Fibroblast of gingiva (primary cell): ENCODE data around the gene CEP295NL.
A peak's percentile ranks its signal among the peaks of the same experiment; 100 is the strongest.
"Not testable (repeated sequence)": the region's sequence is repeated elsewhere in the genome, so short reads cannot be mapped to it uniquely, and the experiment has no call there.

ENCODE experiments used
- DNase-seq: peaks from one replicate; pipeline ENCODE4 v3.0.0-alpha.2; 2011; ENCODE audit warnings: low read depth

CEP295NL gene

GRCh38 chr17:78925662-78926555 lies 22.9 kb upstream of the CEP295NL start:
- DNase-seq = peak; percentile 91

DNA sequence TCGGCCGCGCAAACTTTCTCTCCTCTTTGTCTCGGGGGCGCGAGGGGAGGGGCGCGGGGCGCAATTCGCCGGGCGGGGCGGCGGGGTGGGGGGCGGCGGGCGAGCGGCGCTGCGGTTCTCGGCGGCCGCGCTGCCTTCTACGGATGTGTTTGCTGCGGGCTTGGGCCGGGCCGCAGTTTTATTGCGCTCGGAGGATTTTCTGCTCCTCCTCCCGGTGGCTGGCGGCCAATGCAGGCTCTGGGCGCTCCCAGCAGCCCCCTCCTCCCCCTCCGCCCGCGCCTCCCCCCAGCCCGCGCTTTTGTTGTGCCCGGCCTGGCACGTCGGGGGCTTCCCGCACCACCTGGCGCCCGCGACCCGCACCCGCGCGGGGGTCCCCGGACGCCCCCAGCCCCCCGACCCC lies 22.2 kb upstream of the CEP295NL start, which contains the start of gene TIMP2:
TIMP2 (minus strand) TSS at position 154 of the 400 bp plus-strand sequence. CDS start 299 bp downstream, outside the sequence.
- DNase-seq = peak; percentile 83

DNA sequence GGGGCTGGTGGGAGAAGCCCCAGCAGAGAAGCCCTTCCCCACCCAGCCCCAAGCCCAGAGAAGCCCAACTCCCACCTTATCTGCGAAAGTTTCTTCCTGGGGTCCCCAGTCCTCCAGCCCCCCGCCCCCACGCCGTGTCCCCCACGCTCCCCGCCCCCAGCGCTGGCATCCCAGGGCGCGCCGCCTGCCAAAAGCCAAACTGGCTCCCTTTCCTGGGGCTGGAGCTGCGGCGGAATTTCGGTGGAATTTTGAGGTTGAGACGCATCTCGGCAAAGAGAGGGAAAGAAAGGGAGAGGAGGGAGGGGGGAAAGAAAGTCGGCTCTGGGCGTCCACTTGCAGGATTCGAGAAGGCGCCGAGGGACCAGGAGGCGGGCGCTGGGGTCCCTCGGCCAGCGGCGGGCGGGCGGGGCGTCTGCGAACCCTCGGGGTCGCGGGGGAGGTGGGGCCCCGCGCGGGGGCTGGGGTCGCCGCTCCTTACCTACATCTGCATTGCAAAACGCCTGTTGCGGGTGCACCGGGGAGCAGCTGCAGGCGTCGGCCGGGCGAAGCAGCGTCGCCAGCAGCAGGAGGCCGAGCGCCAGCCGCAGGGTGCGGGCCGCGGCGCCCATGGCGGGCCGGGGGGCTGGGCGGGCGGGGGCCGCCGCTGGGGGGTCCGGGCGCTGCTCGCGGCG lies 21.6 kb upstream of the CEP295NL start:
- no peak for DNase-seq

DNA sequence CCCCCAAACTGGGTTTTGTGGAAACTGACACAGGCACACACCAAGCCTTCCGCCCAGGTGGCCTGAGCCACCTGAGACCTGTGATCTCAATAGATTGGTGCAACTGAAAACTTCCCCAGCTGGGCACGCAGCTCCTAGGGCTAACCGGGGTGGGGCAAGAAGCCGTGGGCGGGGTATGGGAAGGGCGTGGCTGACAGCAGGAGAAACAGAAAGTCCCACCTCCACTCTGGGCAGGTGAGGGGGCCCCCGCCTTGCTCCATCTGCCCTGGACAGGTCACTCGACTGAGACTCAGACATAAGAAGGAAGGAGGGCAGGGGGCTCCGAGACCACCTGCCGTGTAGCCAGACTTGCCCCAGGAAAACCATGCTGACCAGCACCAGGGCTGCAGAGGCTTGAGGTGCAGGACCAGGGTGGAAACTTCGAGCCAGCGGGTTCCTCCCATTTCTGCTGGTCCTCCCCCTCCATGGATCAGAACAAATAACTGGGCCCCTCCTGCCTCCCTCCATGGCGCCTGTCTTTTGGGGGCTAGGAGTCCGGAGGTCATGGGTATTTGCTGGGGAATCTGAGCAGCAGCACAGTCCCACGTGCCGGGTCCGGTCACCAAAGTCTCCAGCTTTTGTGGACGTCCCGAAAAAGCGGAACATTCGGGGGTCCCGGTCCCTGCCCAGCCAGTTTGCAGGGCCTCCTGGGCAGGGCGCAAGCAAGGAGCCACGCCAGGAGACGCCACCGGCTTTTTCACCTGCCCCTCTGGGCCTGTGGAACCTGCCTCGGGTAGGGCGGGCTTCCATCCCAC lies 20.9 kb upstream of the CEP295NL start:
- no peak for DNase-seq

GRCh38 chr17:78922816-78923498 lies 20.0 kb upstream of the CEP295NL start:
- no peak for DNase-seq

GRCh38 chr17:78921437-78921971 lies 18.5 kb upstream of the CEP295NL start:
- DNase-seq = peak; percentile 77

- no peak for DNase-seq
Observed at GRCh38 chr17:78920528-78920927, 17.5 kb upstream of the CEP295NL start.

DNA sequence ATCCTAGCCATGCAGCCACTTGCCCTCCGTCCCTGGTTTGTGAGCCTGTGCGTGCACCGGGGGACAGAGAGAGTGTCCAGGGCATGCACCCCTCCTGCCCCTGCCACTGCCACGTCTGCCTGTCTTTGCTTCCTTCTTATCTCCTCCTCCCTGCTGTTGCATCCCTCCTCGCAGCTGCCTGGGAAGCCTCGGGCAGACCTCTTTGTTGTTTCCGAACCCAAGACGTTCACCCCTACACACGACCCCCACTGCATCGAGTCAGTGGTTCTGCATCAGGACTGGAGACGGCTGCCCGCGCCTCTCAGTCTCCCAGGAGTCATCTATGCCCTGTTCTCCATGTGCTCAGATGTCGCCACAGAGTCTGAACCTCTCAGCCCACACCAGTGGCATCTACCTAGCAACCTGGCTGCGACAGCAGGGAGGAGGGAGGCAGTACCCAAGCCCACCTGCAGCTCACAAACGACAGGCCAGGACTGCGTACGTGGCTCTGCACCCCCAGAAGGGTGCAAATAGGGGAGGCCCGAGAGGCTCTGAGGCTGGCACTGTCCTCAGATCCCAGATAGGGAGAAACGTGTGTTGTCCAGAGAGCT lies 17.0 kb upstream of the CEP295NL start:
- no peak for DNase-seq

DNA sequence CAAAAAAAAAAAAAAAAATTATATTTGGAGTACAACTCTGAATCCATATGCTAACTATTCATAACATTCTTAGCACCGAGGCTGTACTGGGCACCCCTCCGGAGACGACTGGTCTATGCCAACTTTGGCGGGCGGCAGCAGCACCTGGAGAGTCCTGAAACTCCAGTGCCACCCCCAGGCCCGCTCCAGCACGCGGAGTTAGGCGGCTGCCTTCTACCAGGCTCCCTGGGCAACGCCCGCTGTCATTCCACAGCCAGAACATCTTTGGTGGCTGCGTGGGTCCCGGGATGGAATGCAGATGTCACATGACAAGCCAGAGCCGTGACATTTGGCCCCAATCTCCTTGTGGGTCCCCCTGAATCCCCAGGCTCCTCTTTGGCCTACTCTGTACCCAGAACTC lies 16.0 kb upstream of the CEP295NL start:
- no peak for DNase-seq

DNA sequence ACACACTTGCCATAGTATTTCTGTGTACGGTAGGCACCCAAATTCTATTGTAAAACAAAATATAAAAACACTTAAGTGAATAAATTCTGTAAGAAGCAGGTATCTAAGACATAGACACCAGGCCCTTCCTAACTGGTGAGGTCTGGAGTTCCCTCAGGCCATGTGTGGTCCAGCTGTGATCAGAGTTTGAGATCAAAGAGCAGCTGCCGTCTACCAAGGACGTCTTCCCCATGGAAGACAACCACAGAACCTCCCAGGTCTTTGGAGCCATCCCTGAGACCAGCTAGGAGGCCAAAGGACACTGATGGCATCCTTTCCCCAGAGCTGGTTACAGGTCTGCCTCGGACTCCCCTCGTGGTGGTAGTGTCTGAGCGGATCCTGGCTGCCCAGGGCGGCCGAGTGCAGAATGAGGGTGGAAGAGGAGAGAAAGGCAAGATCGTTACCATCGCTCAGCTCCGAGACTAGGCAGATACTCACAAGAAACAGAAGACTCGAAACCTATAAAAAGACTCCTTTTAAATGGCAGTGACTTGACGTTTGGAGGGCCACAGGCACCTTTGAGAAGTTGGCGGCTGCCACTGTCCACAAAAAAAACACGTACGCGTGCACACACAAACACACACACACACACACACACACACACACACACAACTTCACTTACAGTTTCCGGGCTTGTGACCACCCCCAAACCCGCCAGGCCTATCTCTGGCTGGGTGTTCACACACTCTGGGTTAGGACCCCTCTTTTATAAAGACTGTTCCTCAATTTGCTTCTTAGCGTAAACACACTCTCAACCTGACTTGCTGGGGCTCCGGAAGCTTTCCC lies 14.7 kb upstream of the CEP295NL start:
- DNase-seq = no peak

DNA sequence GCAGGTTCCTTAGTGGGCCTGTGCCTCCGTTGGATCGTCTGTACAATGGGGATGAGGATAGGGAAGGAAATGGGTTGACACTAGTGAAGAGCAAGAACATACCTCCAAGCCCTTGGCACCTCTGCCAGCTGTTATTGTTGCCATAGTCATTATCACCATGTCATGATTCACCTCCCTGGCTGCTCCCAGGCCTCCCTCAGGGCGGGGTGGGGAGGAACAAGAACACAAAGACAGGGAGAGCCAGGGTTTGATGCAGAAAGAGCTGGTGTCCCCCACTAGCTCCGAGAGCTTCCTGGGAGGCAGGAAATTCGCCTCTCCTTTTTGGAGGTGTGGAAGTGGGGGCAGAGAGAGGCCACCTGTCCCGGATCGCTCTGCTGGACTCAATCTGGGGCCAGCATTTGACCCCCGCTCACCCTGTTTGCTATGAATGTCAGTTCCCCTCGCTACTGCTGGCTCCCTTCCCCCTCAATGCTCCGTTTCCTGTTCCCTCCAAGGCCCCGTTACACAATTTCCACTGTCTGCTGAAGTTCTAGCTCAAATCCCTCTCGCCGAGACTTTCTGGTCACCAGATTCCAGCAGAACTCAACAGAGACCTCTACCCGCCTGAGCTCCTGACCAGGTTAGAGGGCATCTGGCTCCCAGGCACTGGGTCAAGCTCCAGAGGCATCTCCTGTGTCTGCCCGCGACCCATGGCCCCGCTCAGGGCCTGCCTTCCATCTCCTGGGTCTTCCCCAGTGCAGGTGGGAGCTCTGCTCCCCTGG lies 13.1 kb upstream of the CEP295NL start:
- no peak for DNase-seq

GRCh38 chr17:78913115-78913514 lies 10.1 kb upstream of the CEP295NL start:
- DNase-seq = no peak

DNA sequence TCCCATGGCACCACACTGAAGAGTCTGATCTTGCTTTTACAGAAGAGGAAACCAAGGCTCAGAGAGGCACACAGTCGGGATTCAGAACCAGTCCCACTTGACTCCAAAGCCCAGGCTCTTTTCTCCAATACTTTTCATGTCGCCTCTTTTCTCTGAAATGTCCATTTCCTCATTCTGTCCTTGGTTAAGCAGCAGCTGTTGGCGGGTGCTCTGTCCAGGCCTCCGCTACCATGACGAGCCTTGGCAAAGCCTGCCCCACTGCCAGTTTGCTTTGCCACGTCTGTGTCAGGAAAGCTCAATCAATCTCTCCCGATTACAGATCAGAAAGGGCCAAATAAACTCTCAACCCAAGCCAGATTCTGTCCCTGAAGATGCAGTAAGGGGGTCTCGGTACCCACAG lies 9.1 kb upstream of the CEP295NL start:
- no peak for DNase-seq

DNA sequence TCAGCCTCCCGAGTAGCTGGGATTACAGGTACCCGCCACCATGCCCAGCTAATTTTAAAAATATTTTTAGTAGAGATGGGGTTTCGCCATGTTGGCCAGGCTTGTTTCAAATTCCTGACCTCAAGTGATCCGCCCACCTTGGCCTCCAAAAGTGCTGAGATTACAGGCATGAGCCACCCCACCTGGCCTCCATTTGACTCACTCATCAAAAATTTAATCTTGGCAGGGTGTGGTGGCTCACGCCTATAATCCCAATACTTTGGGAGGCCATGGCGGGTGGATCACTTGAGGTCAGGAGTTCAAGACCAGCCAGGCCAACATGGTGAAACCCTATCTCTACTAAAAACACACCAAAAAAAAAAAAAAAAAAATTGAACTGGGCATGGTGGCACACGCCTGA lies 8.5 kb upstream of the CEP295NL start:
- DNase-seq = not testable (repeated sequence)

DNA sequence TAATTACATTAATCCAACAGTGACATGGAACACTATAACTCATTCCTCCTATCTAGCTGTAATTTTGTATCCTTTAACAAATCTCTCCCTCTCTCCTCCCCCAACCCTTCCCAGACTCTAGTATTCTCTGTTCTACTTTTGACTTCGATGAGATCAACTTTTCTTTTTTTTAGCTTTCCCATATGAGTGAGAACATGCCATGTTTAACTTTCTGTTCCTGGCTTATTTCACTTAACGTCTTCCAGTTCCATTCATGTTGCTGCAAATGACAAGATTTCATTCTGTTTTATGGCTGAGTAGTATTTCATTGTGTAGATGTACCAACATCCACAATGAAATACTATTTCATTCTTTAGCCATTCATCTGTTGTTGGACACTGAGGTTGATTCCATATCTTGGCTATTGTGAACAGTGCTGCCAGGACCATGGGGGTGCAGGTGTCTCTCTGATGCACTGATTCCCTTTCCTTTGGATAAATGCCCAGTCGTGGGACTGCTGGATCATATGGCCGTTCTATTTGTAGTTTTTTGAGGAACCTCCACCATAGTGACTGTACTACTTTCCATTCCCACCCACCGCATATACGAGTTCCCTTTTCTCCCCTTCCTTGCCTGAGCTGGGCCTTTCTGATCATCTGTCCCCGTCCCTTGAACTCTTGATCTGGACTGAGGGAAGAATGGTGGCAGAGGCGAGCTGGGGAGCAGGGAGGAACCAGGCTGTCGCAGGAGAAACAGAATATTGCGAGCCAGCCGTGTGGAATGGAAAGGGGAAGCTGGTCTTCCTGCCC lies 7.7 kb upstream of the CEP295NL start:
- no peak for DNase-seq

DNA sequence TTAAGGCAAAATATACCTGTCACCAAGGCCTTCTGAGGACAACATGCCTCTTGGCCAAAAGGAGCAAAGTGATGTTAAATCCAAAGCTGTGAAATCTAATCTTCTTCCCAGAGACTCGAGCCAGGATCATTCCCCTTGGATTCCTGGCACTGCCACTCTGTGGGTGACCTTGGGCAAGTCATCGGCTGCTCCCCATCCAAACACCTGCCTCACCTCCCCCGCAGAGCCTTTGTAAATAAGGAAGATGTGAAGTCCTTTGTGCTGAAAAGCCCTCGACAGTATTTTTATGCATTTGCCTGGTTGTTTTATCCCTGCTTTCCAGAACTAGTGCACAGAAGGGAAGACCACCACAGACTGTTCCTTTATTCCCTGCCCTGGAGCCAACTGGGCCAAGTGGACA lies 5.4 kb upstream of the CEP295NL start:
- DNase-seq = no peak

DNA sequence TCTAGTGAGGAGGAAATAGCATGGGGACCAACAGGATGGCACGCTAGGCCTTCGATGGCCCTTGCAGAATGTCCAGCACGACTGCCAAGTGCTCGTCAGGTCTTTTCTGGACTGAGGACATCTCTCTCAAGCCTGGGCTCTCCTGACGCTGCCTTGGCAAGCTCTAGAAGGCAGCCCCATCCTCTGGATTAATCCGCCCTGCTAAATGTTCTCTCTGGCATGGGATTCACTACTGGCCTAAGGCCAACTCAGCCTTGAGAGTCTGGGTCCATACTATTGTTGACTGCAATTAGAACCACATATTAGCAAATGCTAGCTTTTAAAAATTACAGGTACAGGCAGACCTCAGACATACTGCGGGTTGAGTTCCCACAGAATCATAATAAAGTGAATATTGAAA lies 2.5 kb upstream of the CEP295NL start:
- DNase-seq = no peak

DNA sequence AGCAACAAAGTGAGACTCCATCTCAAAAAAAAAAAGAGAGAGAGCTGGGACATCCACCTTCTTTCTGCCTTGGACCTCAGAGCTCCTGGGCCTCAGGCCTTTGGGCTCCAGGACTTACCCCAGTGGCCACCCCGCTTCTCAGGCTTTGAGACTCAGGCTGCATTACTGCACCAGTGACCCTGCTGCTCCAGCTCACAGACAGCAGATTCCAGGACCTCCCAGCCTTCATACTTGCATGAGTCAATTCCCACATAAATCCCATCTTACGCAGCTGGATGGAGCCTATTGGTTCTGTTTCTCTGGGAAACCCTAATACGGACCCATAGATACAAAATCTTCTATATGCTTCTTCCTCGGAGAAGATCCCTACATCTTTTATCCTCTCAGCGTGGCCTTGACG lies 2.1 kb upstream of the CEP295NL start:
- no peak for DNase-seq

DNA sequence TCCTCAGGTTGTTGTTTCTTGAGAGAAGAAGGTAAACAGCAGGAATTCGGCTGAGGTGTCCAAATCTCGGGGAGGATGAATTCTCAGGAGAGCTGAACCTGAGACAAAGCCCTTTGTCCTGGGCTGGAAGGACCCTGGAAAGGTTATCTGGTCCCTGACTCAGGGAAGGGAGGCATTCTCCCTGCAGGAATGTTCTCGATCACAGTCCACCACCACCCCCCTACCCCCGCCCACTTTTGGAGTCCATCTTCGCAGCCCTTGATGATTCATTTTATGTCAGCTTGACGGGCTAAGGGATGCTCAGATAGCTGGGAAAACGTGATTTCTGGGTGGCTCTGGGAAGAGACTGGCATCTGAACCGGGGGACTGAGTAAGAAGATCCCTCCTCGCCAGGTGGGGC lies 1.4 kb upstream of the CEP295NL start:
- no peak for DNase-seq
